Endothelial cell of umbilical vein (primary cell): Measurements from ENCODE around the gene STKLD1. TPM values are rescaled to one million over a fixed set of nuclear protein-coding genes. Genes with fewer than 3 reads are reported as not detected.
"Not testable (repeated sequence)": the region's sequence is repeated elsewhere in the genome, so short reads cannot be mapped to it uniquely, and the experiment has no call there.

Experiments used
- BruUV-seq: library from RNA; stranded (reverse); fragments of 400-500 nt; replicated peaks from 2 replicates; lab custom pipeline; 2021; lab: Mats Ljungman, UMichigan
- CTCF ChIA-PET: fragments of 300-600, 350-600 bp; sonication (Branson Sonifier 250); formaldehyde crosslinking; loops from one replicate; lab custom pipeline; 2021; ENCODE audit warnings: antibody characterized with exemption, inconsistent platforms; lab: Charles Lee
- POLR2A ChIA-PET: fragments of 300-600, 350-600 bp; sonication (Branson Sonifier 250); formaldehyde crosslinking; loops from one replicate; lab custom pipeline; 2021; ENCODE audit warnings: antibody characterized with exemption, inconsistent platforms; lab: Charles Lee
- DNase-seq: peaks from one replicate; pipeline ENCODE4 v3.0.0-alpha.2; 2011; ENCODE audit warnings: low read depth, low spot score
- FAIRE-seq: peaks from 2 replicates; lab custom pipeline; 2011; peaks lifted over from hg19 to GRCh38; lab: Jason Lieb, UNC
- H2AFZ ChIP-seq: 2 replicates; pipeline ENCODE4 v1.6.0; 2012; ENCODE audit warnings: low read depth, low read length, control low read depth, inconsistent platforms
- H3K27ac ChIP-seq: 2 replicates; pipeline ENCODE4 v1.5.1; 2011; ENCODE audit warnings: low read depth, mild to moderate bottlenecking, control low read depth, low read length, moderate library complexity; ENCODE audit not compliant: insufficient read depth
- H3K27me3 ChIP-seq, 2 experiments: 2 replicates each; pipeline versions ENCODE4 v1.6.0 to v1.6.1; 2011; ENCODE audit warnings: low read length in 2 of 2, mixed read lengths in 1 of 2; ENCODE audit not compliant: control insufficient read depth in 2 of 2, insufficient read depth in 2 of 2
- H3K36me3 ChIP-seq, 2 experiments: 2 replicates in 1 of 2; 3 replicates in 1 of 2; pipeline ENCODE4 v1.5.1; 2011; ENCODE audit warnings: low read length in 2 of 2, mild to moderate bottlenecking in 1 of 2, moderate library complexity in 1 of 2; ENCODE audit not compliant: control insufficient read depth in 2 of 2, insufficient read depth in 2 of 2; ENCODE audit errors: extremely low read depth in 1 of 2
- H3K4me1 ChIP-seq: 3 replicates; pipeline ENCODE4 v1.5.1; 2011; ENCODE audit warnings: mild to moderate bottlenecking, low read length; ENCODE audit not compliant: control insufficient read depth, insufficient read depth; ENCODE audit errors: extremely low read depth
- H3K4me2 ChIP-seq: 2 replicates; pipeline ENCODE4 v1.6.1; 2011; ENCODE audit warnings: low read length, control low read depth, mixed read lengths; ENCODE audit not compliant: insufficient read depth
- H3K4me3 ChIP-seq, 3 experiments: fragments of 200-600 bp in 1 of 3; sonication (generic), shearing (Covaris generic) in 1 of 3; replicated peaks in 1 of 3; 2 replicates each; pipeline ENCODE4 v1.5.1; 2011 to 2016; ENCODE audit warnings: control low read depth in 3 of 3, low read length in 3 of 3, mild to moderate bottlenecking in 2 of 3, inconsistent platforms in 1 of 3, low read depth in 1 of 3, moderate library complexity in 1 of 3; ENCODE audit not compliant: insufficient read depth in 1 of 3
- H3K79me2 ChIP-seq: 2 replicates; pipeline ENCODE4 v1.6.0; 2012; ENCODE audit warnings: low read length, inconsistent platforms; ENCODE audit not compliant: control insufficient read depth, insufficient read depth
- H3K9ac ChIP-seq: replicated peaks from 2 replicates; pipeline ENCODE3; 2011; ENCODE audit warnings: low read length, control low read depth; ENCODE audit not compliant: insufficient read depth; ENCODE audit errors: extremely low read depth
- H3K9me1 ChIP-seq: replicated peaks from 3 replicates; pipeline ENCODE4 v1.6.0; 2011; ENCODE audit warnings: mild to moderate bottlenecking, low read length; ENCODE audit not compliant: control insufficient read depth, insufficient read depth; ENCODE audit errors: extremely low read depth
- H3K9me3 ChIP-seq: replicated peaks from 2 replicates; pipeline ENCODE4 v1.5.1; 2012; ENCODE audit warnings: low read length, inconsistent platforms; ENCODE audit not compliant: control insufficient read depth, insufficient read depth
- H4K20me1 ChIP-seq: replicated peaks from 2 replicates; pipeline ENCODE3; 2011; ENCODE audit warnings: mild to moderate bottlenecking, low read length; ENCODE audit not compliant: control insufficient read depth, insufficient read depth; ENCODE audit errors: extremely low read depth
- CTCF ChIP-seq, 2 donors: IDR thresholded peaks; 1 replicate in 1 of 2; 2 replicates in 1 of 2; pipeline ENCODE4 v1.5.1; 2011; ENCODE audit warnings: low read length in 2 of 2, mild to moderate bottlenecking in 2 of 2, moderate library complexity in 2 of 2, control low read depth in 1 of 2, inconsistent platforms in 1 of 2, low read depth in 1 of 2; ENCODE audit not compliant: insufficient read depth in 1 of 2; ENCODE audit errors: extremely low read depth in 1 of 2
- EZH2 ChIP-seq: IDR thresholded peaks from 2 replicates; pipeline ENCODE4 v1.6.1; 2012; ENCODE audit warnings: borderline replicate concordance, low read depth, mild to moderate bottlenecking, moderate library complexity, low read length, inconsistent platforms; ENCODE audit not compliant: severe bottlenecking
- FOS ChIP-seq: IDR thresholded peaks from 2 replicates; pipeline ENCODE4 v1.6.1; 2011; ENCODE audit warnings: mild to moderate bottlenecking, low read length, moderate library complexity, borderline replicate concordance; ENCODE audit not compliant: insufficient read depth
- GATA2 ChIP-seq: IDR thresholded peaks from 2 replicates; pipeline ENCODE4 v1.7.0; 2011; ENCODE audit warnings: low read depth, mild to moderate bottlenecking, moderate library complexity, mixed read lengths, low read length; ENCODE audit not compliant: insufficient read length, insufficient read depth
- JUN ChIP-seq: IDR thresholded peaks from 2 replicates; pipeline ENCODE4 v1.6.1; 2011; ENCODE audit warnings: borderline replicate concordance, low read depth; ENCODE audit not compliant: insufficient read length, insufficient read depth
- MYC ChIP-seq: IDR thresholded peaks from one replicate; pipeline ENCODE4 v1.6.1; 2011; ENCODE audit warnings: mild to moderate bottlenecking, low read depth, low read length
- POLR2A ChIP-seq: IDR thresholded peaks from 2 replicates; pipeline ENCODE4 v1.6.1; 2012; ENCODE audit warnings: low read depth, mild to moderate bottlenecking, control low read depth, low read length
- POLR2AphosphoS5 ChIP-seq: IDR thresholded peaks from 2 replicates; pipeline ENCODE4 v1.6.1; 2012; ENCODE audit warnings: low read depth, mild to moderate bottlenecking, control low read depth, low read length, moderate library complexity; ENCODE audit not compliant: insufficient read depth
- dilution Hi-C: fragments of 300-500 bp; cut with MboI; formaldehyde crosslinking; loops from one replicate; pipeline ENCODE4 v1.15.0; 2019; ENCODE audit warnings: low sequenced_read_pairs; ENCODE audit not compliant: extremely low pct_ligation_motif_present
- intact Hi-C: fragments of 100-400 bp; cut with micrococcal nuclease; formaldehyde crosslinking; loops from one replicate; pipeline ENCODE4 v1.10.0; 2022
- polyA plus RNA-seq, 4 experiments: library from polyadenylated mRNA; depleted of rRNA in 3 of 4; stranded (reverse) in 3 of 4; unstranded in 1 of 4; fragments of >200 nt; gene quantifications; 2 replicates each; pipeline versions ENCODE4 v1.2.1 to v1.2.3, GENCODE V29; 2011 to 2012; ENCODE audit warnings: missing spikeins in 1 of 4
- total RNA-seq: library from RNA; stranded (reverse); gene quantifications from 2 replicates; pipeline ENCODE4 v1.2.3, GENCODE V29; 2021
- TF ChIP-seq, protein P1 (sequence below): IDR thresholded peaks from 2 replicates; pipeline ENCODE4 v1.6.1; 2011; ENCODE audit not compliant: insufficient read depth, insufficient read length

Gene STKLD1
- total and polyA plus RNA-seq, 2 donors (not counting 3 experiments of a cell fraction or from before 2014, with no cell fraction given), result 0.29 to 0.77 TPM

DNA sequence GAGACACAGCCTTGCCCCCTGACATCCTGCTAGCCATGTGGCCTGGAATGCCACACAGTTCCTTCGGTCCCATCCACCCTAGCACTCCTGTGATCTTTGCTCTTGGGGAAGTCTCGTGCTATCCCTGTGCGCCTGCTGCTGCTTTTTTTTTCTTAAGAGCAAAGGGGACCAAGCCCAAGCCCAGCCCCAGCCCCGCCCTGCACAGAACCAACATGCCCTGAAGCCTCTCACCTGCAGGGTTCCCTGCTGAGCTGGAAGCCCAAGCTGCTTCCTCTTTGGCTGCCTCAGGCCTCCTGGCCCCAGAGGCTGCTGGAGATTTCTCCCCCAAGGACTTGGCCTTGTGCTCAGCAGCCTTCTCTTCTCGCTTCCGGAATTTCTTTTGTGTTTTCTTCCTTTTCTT, 42.0 kb upstream of the STKLD1 start:
- H3K4me2 ChIP-seq, result no peak overlapping the region
- BruUV-seq, result no TSS peak
- H3K27ac ChIP-seq, result no peak overlapping the region
- ChIA-PET CTCF (interaction anchor here (0.7 to 2.4 kb wide), 2 partner anchors 95 to 148 kb away, joined by 3 to 18 read pairs; no protein-coding TSS in a partner anchor), POLR2A (no interaction called here)
- H3K4me3 ChIP-seq, result no peak overlapping the region
- intact Hi-C loops (no loop called here), dilution Hi-C loops (no loop called here)
- H4K20me1 ChIP-seq, result no peaks in the 10 kb centered on the region
- no peaks in the 10 kb centered on the region for H3K9me1 ChIP-seq
- H3K4me1 ChIP-seq, result peaks cover 7% of the 10 kb centered on the region
- no peak for FAIRE-seq
- H3K27me3 ChIP-seq, result no peaks in the 10 kb centered on the region
- H2AFZ ChIP-seq, result no peak overlapping the region
- H3K9me3 ChIP-seq, result no peaks in the 10 kb centered on the region
- peaks cover 23% of the 10 kb centered on the region for H3K79me2 ChIP-seq
- H3K9ac ChIP-seq, result no peak overlapping the region
- no peak for DNase-seq
- peaks cover 11 to 39% of the 10 kb centered on the region in 2 experiments for H3K36me3 ChIP-seq
- TF ChIP-seq, protein P1, sequence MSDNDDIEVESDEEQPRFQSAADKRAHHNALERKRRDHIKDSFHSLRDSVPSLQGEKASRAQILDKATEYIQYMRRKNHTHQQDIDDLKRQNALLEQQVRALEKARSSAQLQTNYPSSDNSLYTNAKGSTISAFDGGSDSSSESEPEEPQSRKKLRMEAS, result no peak
- TF ChIP-seq JUN, result no peak
- no peak for TF ChIP-seq GATA2
- no peak for TF ChIP-seq EZH2
- TF ChIP-seq POLR2AphosphoS5, result no peak
- TF ChIP-seq FOS, result no peak
- TF ChIP-seq MYC, result no peak
- no peak for TF ChIP-seq CTCF (IDR thresholded peaks at IDR 0.05; ENCODE audit: extremely low read depth in 1 of 2, insufficient read depth in 1 of 2, low read depth in 1 of 2, low read length in 2 of 2)
- no peak for TF ChIP-seq POLR2A

DNA sequence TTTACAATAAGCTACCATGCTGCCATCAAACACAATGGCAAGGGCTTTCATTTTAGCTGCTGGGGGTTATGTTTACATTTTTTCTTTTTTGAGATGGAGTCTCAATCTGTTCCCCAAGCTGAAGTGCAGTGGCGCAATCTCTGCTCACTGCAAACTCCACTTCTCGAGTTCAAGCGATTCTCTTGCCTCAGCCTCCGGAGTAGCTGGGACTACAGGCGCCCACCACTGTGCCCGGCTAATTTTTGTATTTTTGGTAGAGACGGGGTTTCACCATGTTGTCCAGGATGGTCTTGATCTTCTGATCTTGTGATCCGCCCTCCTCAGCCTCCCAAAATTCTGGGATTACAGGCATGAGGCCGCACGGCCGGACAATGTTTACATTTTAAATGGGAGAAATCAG, 41.3 kb upstream of the STKLD1 start:
- dilution Hi-C loops, FAIRE-seq, H3K9me3 ChIP-seq, H4K20me1 ChIP-seq, POLR2A ChIA-PET, H3K4me1 ChIP-seq, H3K27ac ChIP-seq, DNase-seq, H2AFZ ChIP-seq, H3K27me3 ChIP-seq, H3K9me1 ChIP-seq, BruUV-seq: not testable (repeated sequence)
- H3K4me2 ChIP-seq, result peak overlapping the region; percentile 49
- intact Hi-C loops, result loop anchor here (5.0 kb wide), 1 partner anchor 1007 kb away; no protein-coding TSS in a partner anchor
- H3K4me3 ChIP-seq, result peak overlapping the region in 1 of 3 experiments; percentile 71
- H3K9ac ChIP-seq, result peak overlapping the region; percentile 67
- CTCF ChIA-PET, result interaction anchor here (1.0 to 2.4 kb wide), 4 partner anchors 9 to 152 kb away, joined by 3 to 18 read pairs (median 3); no protein-coding TSS in a partner anchor
- H3K36me3 ChIP-seq, result peaks cover 11 to 43% of the 10 kb centered on the region in 2 experiments
- peaks cover 23% of the 10 kb centered on the region for H3K79me2 ChIP-seq
